ENCODE data around the gene GP2.
"Not testable (repeated sequence)": the region's sequence is repeated elsewhere in the genome, so short reads cannot be mapped to it uniquely, and the experiment has no call there.

GP2 gene

GRCh38 chr16:20323591-20324117, 3.7 kb downstream of the GP2 start:
- no peak for DNase-seq

DNA sequence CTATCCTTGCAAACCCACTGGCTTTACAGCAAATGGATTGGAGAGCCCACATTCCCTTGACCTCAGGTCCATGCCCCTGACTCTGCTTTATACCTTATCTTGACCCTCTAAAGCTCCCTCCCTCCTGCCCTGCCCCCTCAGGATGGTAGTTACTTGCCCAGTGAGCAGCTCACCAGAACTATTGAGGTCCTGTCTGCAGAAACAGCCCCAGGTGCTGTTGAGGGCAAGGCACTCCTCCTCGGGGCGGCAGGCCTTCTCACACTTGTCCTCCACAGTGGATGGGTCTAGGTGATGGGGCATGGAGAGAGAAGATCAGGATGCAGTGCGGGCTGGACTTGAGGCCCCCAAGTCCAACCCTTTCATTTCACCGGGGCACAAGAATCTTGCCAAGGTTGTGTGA, 4.6 kb downstream of the GP2 start:
- DNase-seq: no peak

- DNase-seq: no peak
Measured at GRCh38 chr16:20321671-20322070, 5.6 kb downstream of the GP2 start.

DNA sequence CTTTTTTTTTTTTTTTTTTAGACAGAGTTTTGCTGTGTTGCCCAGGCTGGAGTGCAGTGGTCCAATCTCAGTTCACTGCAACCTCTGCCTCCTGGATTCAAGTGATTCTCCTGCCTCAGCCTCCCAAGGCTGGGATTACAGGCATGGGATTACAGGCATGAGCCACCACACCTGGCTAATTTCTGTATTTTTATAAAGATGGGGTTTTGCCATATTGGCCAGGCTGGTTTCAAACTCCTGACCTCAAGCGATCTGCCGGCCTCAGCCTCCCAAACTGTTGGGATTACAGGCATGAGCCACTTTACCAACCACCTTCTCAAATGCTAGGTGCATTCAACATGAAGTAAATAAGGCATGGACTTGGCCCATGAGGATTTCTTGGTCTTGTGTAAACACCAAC, 6.3 kb downstream of the GP2 start:
- DNase-seq: not testable (repeated sequence)

GRCh38 chr16:20320592-20320991, 6.7 kb downstream of the GP2 start:
- DNase-seq: no peak

DNA sequence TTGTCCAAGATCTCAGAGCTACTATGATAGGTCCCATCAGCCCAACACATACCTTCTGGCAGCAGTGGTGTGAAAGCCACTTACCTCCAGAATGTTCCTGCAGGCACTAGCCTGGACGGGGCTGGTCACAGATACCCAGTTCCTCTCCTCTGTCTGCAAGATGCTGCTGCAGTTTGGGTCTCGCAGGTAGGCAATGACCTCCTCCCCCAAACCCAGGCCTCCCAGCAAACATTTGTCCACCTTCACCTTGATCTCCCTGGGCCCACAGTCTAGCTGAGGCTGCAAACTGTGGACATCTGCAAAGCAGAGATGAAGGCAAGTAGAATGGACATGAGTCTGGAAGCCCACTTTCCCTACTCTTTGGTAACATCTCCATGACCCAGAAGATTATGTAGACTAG, 7.1 kb downstream of the GP2 start:
- DNase-seq: no peak

- DNase-seq: no peak
Measured at GRCh38 chr16:20319406-20319805, 7.9 kb downstream of the GP2 start.

DNA sequence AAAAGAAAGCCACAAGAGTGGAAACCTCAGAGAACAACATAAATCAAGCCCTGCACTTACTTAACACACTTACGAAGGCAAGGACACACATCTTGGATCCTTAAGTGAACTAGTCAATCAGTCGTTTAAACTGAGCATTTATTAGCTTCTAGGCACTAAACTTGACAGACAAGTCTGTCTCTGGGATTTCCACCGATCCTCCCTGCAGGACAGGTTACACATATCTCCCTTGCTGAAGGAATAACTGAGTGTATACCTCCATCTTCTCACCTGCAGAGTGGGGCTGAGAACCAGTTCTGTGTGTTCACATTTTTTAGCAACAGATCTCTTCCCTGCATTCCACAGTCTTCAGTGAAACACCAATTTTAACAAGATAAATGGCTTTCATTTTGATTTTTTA, 8.9 kb downstream of the GP2 start:
- no peak for DNase-seq

- DNase-seq: no peak
Measured at GRCh38 chr16:20318006-20318405, 9.3 kb downstream of the GP2 start.

DNA sequence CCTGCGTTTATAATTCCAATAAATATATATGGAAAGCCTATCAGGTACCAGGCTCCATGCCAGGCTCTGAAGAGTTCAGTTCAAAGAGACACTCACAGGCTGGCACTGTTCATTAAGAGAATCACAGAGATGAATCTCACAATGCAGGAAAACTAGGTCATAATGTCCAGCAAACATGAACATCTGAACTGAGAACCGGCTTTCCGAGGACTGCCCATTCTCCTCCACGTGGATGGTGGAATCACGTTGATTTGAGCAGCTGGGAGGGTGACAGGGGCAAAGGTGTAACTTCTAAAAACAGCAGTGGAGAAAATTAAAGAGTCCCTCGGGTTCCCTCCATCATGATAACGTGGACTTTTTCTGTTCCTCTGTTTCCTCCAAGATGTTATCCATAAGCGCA, 10.2 kb downstream of the GP2 start:
- no peak for DNase-seq

GRCh38 chr16:20316715-20317114, 10.6 kb downstream of the GP2 start:
- DNase-seq: no peak

- no peak for DNase-seq
Measured at GRCh38 chr16:20315764-20316163, 11.5 kb downstream of the GP2 start.

- DNase-seq: no peak
Measured at GRCh38 chr16:20314575-20314974, 12.7 kb downstream of the GP2 start.

DNA sequence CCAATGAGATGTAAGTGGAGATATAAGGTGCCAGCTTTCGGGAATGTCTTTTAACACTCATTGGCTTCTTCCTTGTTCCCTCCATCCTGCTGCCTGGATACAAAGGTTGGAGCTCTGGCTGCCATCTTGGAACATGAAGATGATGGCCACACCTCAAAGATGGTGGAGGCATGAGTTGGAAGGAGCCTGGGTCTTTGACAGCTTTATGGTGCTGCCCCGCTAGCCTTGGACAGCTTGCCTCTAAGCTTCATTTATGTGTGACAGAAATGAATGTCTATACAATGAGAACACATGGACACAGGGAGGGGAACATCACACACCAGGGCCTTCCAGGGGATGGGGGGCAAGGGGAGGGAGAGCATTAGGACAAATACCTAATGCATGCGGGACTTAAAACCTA, 13.6 kb downstream of the GP2 start:
- no peak for DNase-seq

GRCh38 chr16:20312536-20313095, 14.7 kb downstream of the GP2 start:
- DNase-seq: not testable (repeated sequence)

- DNase-seq: no peak
Measured at GRCh38 chr16:20311548-20311947, 15.8 kb downstream of the GP2 start.

DNA sequence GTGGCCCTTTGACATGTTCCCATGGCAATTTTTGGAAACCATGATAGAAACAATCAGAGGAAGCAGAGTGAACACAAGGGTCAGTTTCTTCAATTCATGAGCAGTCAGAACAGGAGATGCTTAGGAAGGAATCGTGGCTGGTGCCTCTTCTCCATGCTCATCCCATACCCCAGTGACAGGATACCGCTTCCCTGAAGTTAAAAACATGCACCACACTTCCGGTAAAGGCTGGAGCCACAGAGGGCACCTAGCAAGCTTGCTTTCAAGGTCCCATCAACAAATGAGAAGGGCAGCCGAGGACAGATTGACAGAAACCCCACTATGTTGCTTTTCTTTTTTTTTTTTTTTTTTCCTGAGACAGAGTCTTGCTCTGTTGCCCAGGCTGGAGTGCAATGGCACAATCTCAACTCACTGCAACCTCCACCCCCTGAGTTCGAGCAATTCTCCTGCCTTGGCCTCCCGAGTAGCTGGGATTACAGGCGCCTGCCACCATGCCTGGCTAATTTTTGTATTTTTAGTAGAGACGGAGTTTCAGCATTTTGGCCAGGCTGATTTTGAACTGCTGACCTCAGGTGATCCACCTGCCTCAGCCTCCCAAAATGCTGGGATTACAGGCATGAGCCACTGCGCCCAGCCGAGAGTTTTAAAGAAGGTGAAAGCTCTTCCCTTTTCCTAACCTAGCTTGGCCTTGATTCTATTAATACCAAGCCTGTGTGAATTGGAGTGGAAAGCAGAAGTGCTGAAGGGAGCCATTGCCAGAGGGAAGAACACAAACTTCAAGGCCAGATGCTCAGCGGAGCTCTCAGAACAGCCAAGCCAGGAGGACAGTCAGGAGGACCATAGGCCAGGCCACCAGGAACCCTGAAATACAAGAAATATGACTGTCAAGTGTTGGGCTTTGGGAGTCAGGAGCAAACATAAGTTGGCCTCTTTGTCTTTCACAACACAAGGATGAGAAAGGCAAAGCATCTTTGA, 16.6 kb downstream of the GP2 start:
- no peak for DNase-seq

GRCh38 chr16:20309786-20310185, 17.5 kb downstream of the GP2 start:
- no peak for DNase-seq

DNA sequence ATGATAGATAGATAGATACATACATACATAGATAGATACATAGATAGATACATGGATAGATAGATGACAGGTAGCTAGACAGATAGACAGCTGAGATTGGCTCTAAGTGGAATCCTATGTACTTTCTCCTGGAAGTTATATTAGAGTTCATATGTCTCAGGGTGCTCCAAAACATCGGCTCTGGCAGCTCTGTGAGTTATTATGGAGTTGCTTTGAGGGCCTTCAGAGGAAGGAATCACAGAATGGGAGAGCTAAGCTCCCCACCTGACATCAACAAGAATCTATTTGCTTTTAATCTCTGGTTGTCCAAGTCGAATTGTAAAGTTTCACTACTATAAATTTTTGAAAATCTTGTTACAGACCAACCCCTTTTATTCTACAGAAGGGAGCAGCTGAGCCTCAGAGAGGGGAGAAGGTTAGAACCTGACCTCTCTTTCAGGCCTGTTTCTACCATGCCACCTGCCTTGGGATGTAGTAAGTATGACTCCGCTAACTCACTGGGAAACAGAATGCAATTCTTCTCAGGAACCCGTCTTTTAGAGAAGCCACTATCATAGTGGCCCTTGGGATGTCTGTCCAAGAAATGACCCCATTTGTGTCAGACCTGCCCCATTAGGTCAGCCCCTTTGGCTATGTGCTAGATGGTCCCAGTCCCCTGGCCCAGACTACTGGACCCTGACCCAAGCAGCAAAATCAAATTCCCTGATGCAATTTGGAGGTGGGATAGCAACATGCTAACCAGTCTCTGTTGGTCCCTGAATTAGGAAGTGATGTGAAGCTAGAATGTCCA, 18.3 kb downstream of the GP2 start:
- no peak for DNase-seq

- DNase-seq: no peak
Measured at GRCh38 chr16:20308266-20308665, 19.0 kb downstream of the GP2 start.

DNA sequence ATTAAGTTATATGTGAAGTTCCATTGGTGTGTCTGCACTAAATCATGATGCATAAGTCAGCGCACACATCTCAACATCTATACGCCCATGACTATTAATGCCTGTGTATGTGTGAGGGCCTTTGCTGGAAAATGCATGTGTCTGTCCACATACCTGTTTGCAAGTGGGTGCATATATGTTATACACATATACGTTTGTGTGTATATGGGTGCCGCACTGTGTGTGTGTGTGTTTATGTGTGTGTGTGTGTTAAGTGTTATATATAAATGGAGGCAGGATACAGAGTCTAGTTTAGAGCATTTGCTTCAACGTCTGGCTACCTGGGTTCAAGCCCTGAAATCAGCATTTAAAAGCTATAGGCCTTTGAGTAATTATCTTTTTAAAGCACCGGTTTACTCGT, 19.5 kb downstream of the GP2 start:
- no peak for DNase-seq

GRCh38 chr16:20307240-20307671, 20.1 kb downstream of the GP2 start:
- DNase-seq: no peak

DNA sequence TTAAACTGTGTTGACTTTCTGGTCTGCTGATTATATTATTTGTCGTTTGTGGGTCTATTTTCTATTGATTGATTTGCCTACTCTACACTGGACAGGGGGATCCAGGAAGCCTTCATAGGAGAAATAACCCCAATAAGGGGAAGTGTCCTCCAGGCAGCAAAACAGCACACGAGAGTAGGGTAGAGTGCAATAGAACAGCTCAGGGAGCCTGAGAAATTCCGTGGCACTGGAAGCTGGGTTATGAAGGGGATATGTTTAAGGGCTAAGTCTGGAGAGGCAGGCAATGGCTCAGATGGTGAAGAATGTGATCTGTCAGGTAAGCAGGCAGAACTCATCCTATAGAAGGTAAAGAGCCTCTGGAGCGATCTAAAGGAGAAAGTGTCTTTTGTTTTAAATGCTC, 20.9 kb downstream of the GP2 start:
- no peak for DNase-seq
